H1 (cell line): Measurements from ENCODE around the gene GPR155.

ENCODE experiments used
- CHD2 ChIP-seq: IDR thresholded peaks from 2 replicates; pipeline ENCODE4 v1.6.1; 2012; ENCODE audit warnings: low read length, improper control_type of control experiment
- POLR2A ChIP-seq, 2 experiments: IDR thresholded peaks; 1 replicate in 1 of 2; 2 replicates in 1 of 2; pipeline ENCODE4 v1.6.1; 2011; ENCODE audit warnings: low read depth in 2 of 2, low read length in 2 of 2, mild to moderate bottlenecking in 2 of 2; ENCODE audit errors: control extremely low read depth in 1 of 2

DNA sequence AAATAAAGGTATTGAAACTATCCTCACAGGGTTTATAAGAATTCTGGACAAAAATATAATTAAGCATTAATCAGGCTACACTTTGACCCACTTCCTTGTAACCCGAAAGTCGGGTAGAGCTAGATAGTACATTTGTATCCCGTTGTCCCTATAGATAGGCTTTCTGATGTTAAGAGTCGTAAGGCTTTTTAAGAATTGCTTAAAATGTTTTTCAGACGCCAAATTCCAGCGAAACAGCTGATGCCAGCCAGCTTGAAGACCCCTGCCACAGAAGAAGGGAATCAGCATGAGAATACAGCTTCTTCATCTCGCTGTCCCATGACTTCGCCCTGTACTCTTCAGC, 962 bp upstream of the GPR155 start:
- no peak for TF ChIP-seq CHD2
- TF ChIP-seq POLR2A (IDR thresholded peaks at IDR 0.05; ENCODE audit: control extremely low read depth in 1 of 2, low read depth in 2 of 2, low read length in 2 of 2) = no peak
